Measurements from ENCODE around the gene THBD. TPM values are rescaled to one million over a fixed set of nuclear protein-coding genes. Genes with fewer than 3 reads are reported as not detected.

THBD gene
- total and polyA plus RNA-seq, 2 of the 4 experiments (the other 2 are of a cell fraction) = 0.07 TPM; not detected in 1

DNA sequence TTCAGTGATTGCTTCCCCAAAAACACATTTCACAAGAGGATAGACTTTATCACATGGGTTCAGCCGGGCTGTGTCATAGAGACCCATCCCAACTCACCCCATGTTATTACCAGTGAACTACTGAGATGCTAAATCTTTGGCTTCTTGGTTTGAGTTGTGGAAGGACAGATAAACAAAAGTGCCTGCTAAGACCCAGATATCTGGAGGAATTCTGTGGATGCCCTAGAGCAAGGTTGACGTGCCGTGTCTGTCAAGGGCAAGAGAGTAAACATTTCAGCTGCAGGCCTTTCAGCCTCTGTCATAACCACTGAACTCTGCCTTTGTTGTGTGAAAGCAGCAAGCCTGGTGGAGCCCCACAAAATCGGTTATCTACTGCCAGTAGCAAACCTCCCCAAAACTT, 11.2 kb upstream of the THBD start:
- Histone ChIP-seq H3K9ac (ENCODE audit: low read depth, low read length) (no peak overlapping the region), H3K18ac (ENCODE audit: low read depth, low read length) (no peak overlapping the region), H2BK20ac (ENCODE audit: low read depth, low read length) (no peak overlapping the region), H2BK15ac (ENCODE audit: low read depth, low read length) (no peak overlapping the region), H3K4me1 (ENCODE audit: control insufficient read depth, insufficient read depth, low read length) (peaks cover 10% of the 10 kb centered on the region; the same call in 1 of the 2 replicates), H3K4ac (ENCODE audit: low read depth, low read length) (no peak overlapping the region), H2BK120ac (ENCODE audit: low read depth, low read length) (no peak overlapping the region), H3K9me1 (ENCODE audit: insufficient read depth, low read length) (0 out of 2 replicates have a peak, but pooled peaks cover 2% of the 10 kb centered on the region), H2AK5ac (ENCODE audit: low read depth, low read length) (no peak overlapping the region), H3K4me3 (ENCODE audit: insufficient read depth, low read depth, low read length) (no peak overlapping the region), H3K79me1 (ENCODE audit: low read depth in 1 of 2, low read length in 2 of 2) (no peaks in the 10 kb centered on the region), H2AK9ac (replicated peaks; ENCODE audit: low read depth, low read length, poor library complexity) (no peak overlapping the region), H4K8ac (ENCODE audit: low read depth in 2 of 2, low read length in 2 of 2) (no peak overlapping the region), H3K9me3 (ENCODE audit: control insufficient read depth, insufficient read depth, low read length) (no peaks in the 10 kb centered on the region), H3K14ac (replicated peaks; ENCODE audit: low read depth, low read length) (no peak overlapping the region), H3K23ac (ENCODE audit: low read depth, low read length) (no peak overlapping the region), H4K91ac (ENCODE audit: insufficient read depth, low read depth, low read length) (no peak overlapping the region), H3K56ac (ENCODE audit: extremely low read depth, insufficient read depth, low read length) (no peak overlapping the region), H2AFZ (replicated peaks; ENCODE audit: low read length, poor library complexity) (no peak overlapping the region), H3K27me3 (ENCODE audit: control insufficient read depth, insufficient read depth, low read length) (peaks cover 20% of the 10 kb centered on the region), H4K5ac (ENCODE audit: low read depth, low read length) (no peak overlapping the region), H4K20me1 (ENCODE audit: insufficient read depth, low read length) (no peaks in the 10 kb centered on the region), H3K27ac (ENCODE audit: insufficient read depth, low read length) (no peak overlapping the region), H3K4me2 (ENCODE audit: low read depth, low read length) (no peak overlapping the region), H2BK5ac (ENCODE audit: low read depth, low read length, poor library complexity, severe bottlenecking) (no peak overlapping the region), H3K36me3 (ENCODE audit: control insufficient read depth, insufficient read depth, low read length) (no peaks in the 10 kb centered on the region)
- intact Hi-C loops (cut with micrococcal nuclease) = loop anchor here (5.0 kb wide), 1 partner anchor 177 kb away; no protein-coding TSS in a partner anchor
- in situ Hi-C loops (cut with MboI; ENCODE audit: low sequenced_read_pairs) = no loop called here
- ATAC-seq (ENCODE audit: low read depth) = no peak
- no peak for DNase-seq
- no TSS peak for BruUV-seq (replicated peaks)
- WGBS, 2 experiments (ENCODE audit: extremely low coverage in 2 of 2, insufficient read length in 1 of 2) = no CpG with 5 or more reads among the region's 4 CpGs
- ChIA-PET POLR2A (ENCODE audit: unreplicated experiment) (no interaction called here), CTCF (no interaction called here)
- dilution Hi-C loops (cut with HindIII; ENCODE audit: low sequenced_read_pairs, unreplicated experiment) = no loop called here
- TF ChIP-seq SMC3 (IDR thresholded peaks at IDR 0.05; ENCODE audit: low read depth, low read length) (no peak), RAD21 (IDR thresholded peaks at IDR 0.05; ENCODE audit: low read length) (no peak)
